Activated CD4-positive, CD25-positive, alpha-beta regulatory T cell treated with anti-CD3 and anti-CD28 coated beads, Interleukin-2, amount 50 U/mL, for 24 hours (primary cell): ENCODE data around the gene ANO2.

Source experiments
- ATAC-seq, 2 donors: fragments of 150-1000 bp; cut with Tn5 transposase; one replicate each; pipeline ENCODE4 v1.10.0; 2021; ENCODE audit warnings: mild to moderate bottlenecking in 1 of 2, moderate library complexity in 1 of 2

ANO2 gene

GRCh38 chr12:5616854-5617253, 328.2 kb downstream of the ANO2 start:
- no peak for ATAC-seq

- no peak for ATAC-seq
These were observed 329.3 kb downstream of the ANO2 start for GRCh38 chr12:5615760-5616159.

GRCh38 chr12:5614256-5614655, 330.8 kb downstream of the ANO2 start:
- ATAC-seq = no peak

GRCh38 chr12:5612556-5613410, 332.3 kb downstream of the ANO2 start:
- ATAC-seq = no peak

GRCh38 chr12:5611162-5611561, 333.9 kb downstream of the ANO2 start:
- ATAC-seq = no peak

GRCh38 chr12:5599378-5599777, 345.7 kb downstream of the ANO2 start:
- ATAC-seq = no peak

GRCh38 chr12:5593998-5594397, 351.1 kb downstream of the ANO2 start:
- ATAC-seq = no peak

GRCh38 chr12:5593086-5593485, 352.0 kb downstream of the ANO2 start:
- ATAC-seq = no peak

GRCh38 chr12:5592310-5592709, 352.7 kb downstream of the ANO2 start:
- no peak for ATAC-seq

GRCh38 chr12:5590316-5590715, 354.7 kb downstream of the ANO2 start:
- ATAC-seq = no peak

- ATAC-seq = no peak
These were observed 356.0 kb downstream of the ANO2 start for GRCh38 chr12:5589054-5589453.

- no peak for ATAC-seq
These were observed 356.5 kb downstream of the ANO2 start for GRCh38 chr12:5588591-5588990.

- no peak for ATAC-seq
These were observed 356.9 kb downstream of the ANO2 start for GRCh38 chr12:5588176-5588575.

- no peak for ATAC-seq
These were observed 357.3 kb downstream of the ANO2 start for GRCh38 chr12:5587711-5588121.

- no peak for ATAC-seq
These were observed 358.9 kb downstream of the ANO2 start for GRCh38 chr12:5586201-5586600.

- ATAC-seq = no peak
These were observed 359.9 kb downstream of the ANO2 start for GRCh38 chr12:5585178-5585577.

- no peak for ATAC-seq
These were observed 360.5 kb downstream of the ANO2 start for GRCh38 chr12:5584412-5585175.

- no peak for ATAC-seq
These were observed 362.5 kb downstream of the ANO2 start for GRCh38 chr12:5582541-5582940.

- no peak for ATAC-seq
These were observed 363.0 kb downstream of the ANO2 start for GRCh38 chr12:5582018-5582417.

GRCh38 chr12:5581616-5582015, 363.4 kb downstream of the ANO2 start:
- ATAC-seq = no peak

- ATAC-seq = no peak
These were observed 364.0 kb downstream of the ANO2 start for GRCh38 chr12:5581019-5581418.

- ATAC-seq = no peak
These were observed 366.3 kb downstream of the ANO2 start for GRCh38 chr12:5578775-5579174.

- no peak for ATAC-seq
These were observed 367.3 kb downstream of the ANO2 start for GRCh38 chr12:5577741-5578140.

- ATAC-seq = no peak
These were observed 367.8 kb downstream of the ANO2 start for GRCh38 chr12:5577211-5577612.
